Stimulated activated CD8-positive, alpha-beta memory T cell treated with anti-CD3 and anti-CD28 coated beads, Interleukin-4, amount 100 ng/mL, for 24 hours (primary cell): ENCODE results near the gene COL6A2.

Experiments used
- DNase-seq: peaks from one replicate; pipeline ENCODE4 v3.0.0-alpha.2; 2020; ENCODE audit warnings: low read depth

The COL6A2 gene

GRCh38 chr21:46114963-46115362 is 17.1 kb downstream of the COL6A2 start:
- no peak for DNase-seq

- no peak for DNase-seq
Observed at GRCh38 chr21:46115441-46116188, 17.7 kb downstream of the COL6A2 start.

GRCh38 chr21:46116189-46116775 is 18.4 kb downstream of the COL6A2 start:
- DNase-seq: no peak

- no peak for DNase-seq
Observed at GRCh38 chr21:46116776-46117585, 19.1 kb downstream of the COL6A2 start.

GRCh38 chr21:46117586-46118315 is 19.8 kb downstream of the COL6A2 start:
- no peak for DNase-seq

- DNase-seq: no peak
Observed at GRCh38 chr21:46118316-46119143, 20.6 kb downstream of the COL6A2 start.

GRCh38 chr21:46119144-46119636 is 21.3 kb downstream of the COL6A2 start:
- no peak for DNase-seq

GRCh38 chr21:46119637-46120271 is 21.8 kb downstream of the COL6A2 start:
- no peak for DNase-seq

GRCh38 chr21:46120301-46121285 is 22.7 kb downstream of the COL6A2 start:
- no peak for DNase-seq

- DNase-seq: no peak
Observed at GRCh38 chr21:46121286-46122221, 23.6 kb downstream of the COL6A2 start.

- DNase-seq: no peak
Observed at GRCh38 chr21:46122237-46122671, 24.3 kb downstream of the COL6A2 start.

- no peak for DNase-seq
Observed at GRCh38 chr21:46122758-46123683, 25.1 kb downstream of the COL6A2 start.

- DNase-seq: no peak
Observed at GRCh38 chr21:46124083-46124925, 26.4 kb downstream of the COL6A2 start.

- DNase-seq: no peak
Observed at GRCh38 chr21:46124926-46125845, 27.3 kb downstream of the COL6A2 start.

- no peak for DNase-seq
Observed at GRCh38 chr21:46125846-46126301, 28.0 kb downstream of the COL6A2 start.
